C4-2B (cell line): ENCODE data around the gene FADS2.

Experiments
- ZFX ChIP-seq: fragments of 450-650 bp; IDR thresholded peaks from 2 replicates; pipeline ENCODE4 v1.6.1; 2017
- TF ChIP-seq, protein P1 (sequence below): fragments of 450-650 bp; conservative IDR thresholded peaks from 2 replicates; pipeline ENCODE4 v1.5.1; 2017; ENCODE audit warnings: mild to moderate bottlenecking

GRCh38 chr11:61795459-61795858, 32.6 kb upstream of the FADS2 start:
- TF ChIP-seq, protein P1, sequence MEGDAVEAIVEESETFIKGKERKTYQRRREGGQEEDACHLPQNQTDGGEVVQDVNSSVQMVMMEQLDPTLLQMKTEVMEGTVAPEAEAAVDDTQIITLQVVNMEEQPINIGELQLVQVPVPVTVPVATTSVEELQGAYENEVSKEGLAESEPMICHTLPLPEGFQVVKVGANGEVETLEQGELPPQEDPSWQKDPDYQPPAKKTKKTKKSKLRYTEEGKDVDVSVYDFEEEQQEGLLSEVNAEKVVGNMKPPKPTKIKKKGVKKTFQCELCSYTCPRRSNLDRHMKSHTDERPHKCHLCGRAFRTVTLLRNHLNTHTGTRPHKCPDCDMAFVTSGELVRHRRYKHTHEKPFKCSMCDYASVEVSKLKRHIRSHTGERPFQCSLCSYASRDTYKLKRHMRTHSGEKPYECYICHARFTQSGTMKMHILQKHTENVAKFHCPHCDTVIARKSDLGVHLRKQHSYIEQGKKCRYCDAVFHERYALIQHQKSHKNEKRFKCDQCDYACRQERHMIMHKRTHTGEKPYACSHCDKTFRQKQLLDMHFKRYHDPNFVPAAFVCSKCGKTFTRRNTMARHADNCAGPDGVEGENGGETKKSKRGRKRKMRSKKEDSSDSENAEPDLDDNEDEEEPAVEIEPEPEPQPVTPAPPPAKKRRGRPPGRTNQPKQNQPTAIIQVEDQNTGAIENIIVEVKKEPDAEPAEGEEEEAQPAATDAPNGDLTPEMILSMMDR: no peak
- TF ChIP-seq ZFX: no peak
